ENCODE measurements around the gene FHOD1.

The FHOD1 gene

DNA sequence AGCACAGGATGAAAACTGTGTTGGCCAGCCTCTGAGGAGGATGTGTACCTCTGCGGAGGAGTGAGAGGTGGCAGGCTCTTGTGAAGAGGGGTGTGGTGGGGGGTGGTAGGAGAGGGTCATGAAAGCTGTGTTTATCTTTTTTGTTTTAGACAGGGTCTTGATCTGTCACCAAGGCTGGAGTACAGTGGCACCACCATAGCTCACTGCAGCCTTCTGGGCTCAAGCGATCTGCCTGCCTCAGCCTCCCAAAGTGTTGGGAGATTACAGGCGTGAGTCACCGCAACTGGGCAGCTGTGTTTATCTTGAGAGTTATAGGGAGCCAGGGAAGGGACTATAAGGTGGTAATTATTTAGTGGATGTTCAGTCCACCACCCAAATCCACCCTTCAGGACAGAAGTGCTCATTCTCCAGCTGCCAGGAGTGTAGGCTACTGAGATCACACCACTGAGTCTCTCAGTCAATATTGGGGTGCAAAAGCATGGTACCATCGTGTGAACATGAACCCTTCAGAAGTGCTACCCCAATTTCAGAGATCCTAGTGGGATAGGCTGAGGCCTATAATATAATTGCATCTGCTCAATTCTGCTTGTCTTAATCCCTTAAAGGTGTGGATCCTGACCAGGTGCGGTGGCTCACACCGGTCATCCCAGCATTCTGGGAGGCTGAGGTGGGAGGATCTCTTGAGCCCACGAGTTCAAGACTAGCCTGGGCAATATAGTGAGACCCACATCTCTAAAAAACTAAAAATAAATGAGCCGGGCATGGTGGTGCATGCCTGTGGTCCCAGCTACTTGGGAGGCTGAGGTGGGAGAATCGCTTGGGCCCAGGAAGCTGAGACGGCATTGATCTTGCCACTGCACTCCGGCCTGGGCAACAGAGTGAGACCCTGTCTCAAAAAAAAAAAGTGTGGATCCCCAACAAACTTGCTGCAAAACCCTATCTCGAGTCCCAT lies 56.6 kb downstream of the FHOD1 start:
- Histone ChIP-seq H3K4me1 (ENCODE audit: insufficient read depth, low read length) (peaks cover 19% of the 10 kb centered on the region), H2AFZ (ENCODE audit: low read depth, low read length) (no peak overlapping the region), H3K4me3 (ENCODE audit: low read length) (no peak overlapping the region), H3K27me3 (ENCODE audit: insufficient read depth, low read length) (no peaks in the 10 kb centered on the region), H3K36me3 (ENCODE audit: insufficient read depth, low read length) (peaks cover 22% of the 10 kb centered on the region), H3K9me3 (ENCODE audit: low read length) (no peaks in the 10 kb centered on the region)

DNA sequence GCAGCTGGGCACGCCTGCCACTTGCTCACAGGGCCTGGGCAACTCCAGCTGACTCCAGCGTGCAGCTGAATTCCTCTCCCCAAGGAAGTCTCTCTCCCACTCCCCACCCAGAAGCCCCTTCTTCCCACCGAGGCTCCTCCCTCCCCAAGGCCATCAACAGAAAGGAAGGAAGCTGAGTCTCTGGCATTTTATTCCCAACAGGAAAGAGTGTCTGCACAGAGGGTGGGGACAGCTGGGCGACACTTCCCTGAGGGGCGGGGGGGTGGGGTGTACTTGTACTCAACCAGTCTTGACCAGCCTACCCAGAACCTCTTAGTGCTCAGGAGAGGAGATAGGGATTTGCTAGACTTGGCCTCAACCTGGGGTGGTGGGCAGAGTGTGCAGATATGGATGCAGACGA lies 57.2 kb downstream of the FHOD1 start, which contains the start of gene EXOC3L1:
Gene EXOC3L1, minus strand, starts transcription at position 96 of the 400 bp plus-strand sequence. CDS start 460 bp downstream, outside the sequence.
- Histone ChIP-seq H3K9me3 (ENCODE audit: low read length) (no peaks in the 10 kb centered on the region), H3K4me1 (ENCODE audit: insufficient read depth, low read length) (peaks cover 22% of the 10 kb centered on the region), H2AFZ (ENCODE audit: low read depth, low read length) (no peak within 1 kb of the TSS), H3K27me3 (ENCODE audit: insufficient read depth, low read length) (no peaks in the 10 kb centered on the region), H3K36me3 (ENCODE audit: insufficient read depth, low read length) (peaks cover 15% of the 10 kb centered on the region), H3K4me3 (ENCODE audit: low read length) (no peak within 1 kb of the TSS)

DNA sequence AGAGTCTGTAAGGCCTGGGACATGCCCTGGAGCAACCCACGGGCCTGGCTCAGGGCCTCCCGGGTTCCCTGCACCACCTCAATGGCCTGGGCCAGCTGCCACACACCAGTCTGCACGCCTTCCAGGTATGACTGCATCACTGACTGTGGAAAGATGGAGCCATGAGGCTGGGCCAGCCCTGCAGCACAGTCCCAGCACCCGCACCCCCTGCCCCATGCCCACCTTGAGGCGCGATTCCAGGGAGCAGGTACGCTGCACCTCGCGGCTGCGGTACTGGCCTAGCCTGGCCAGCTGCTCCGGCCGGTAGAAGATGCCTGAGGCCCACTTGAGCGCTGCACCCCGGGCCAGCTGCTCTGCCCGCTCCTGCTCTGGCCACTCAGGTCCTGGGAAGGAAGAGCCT lies 58.5 kb downstream of the FHOD1 start:
- Histone ChIP-seq H2AFZ (ENCODE audit: low read depth, low read length) (no peak overlapping the region), H3K4me3 (ENCODE audit: low read length) (no peak overlapping the region), H3K4me1 (ENCODE audit: insufficient read depth, low read length) (peaks cover 28% of the 10 kb centered on the region), H3K9me3 (ENCODE audit: low read length) (no peaks in the 10 kb centered on the region), H3K36me3 (ENCODE audit: insufficient read depth, low read length) (peaks cover 3% of the 10 kb centered on the region), H3K27me3 (ENCODE audit: insufficient read depth, low read length) (no peaks in the 10 kb centered on the region)

DNA sequence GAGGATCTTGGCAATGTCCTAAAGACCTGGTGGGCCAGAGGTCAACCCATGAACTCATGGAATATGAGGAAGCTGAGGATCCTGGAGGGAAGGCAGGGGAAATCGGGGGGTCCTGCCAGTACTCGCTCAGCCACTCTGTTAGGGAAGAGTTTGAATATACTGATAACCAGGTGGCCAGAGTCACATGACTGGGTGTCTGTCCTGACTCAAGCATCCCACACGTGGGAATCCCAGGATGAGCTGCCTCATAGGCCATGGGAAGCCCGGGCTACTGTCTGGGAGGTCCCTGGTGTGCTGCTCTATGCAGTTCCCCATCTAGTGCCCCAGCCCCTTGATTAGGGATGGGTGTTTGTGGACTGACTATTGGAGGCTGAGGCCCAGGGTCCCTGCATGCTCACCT lies 59.0 kb downstream of the FHOD1 start:
- H3K36me3 ChIP-seq (ENCODE audit: insufficient read depth, low read length), result no peaks in the 10 kb centered on the region
- no peak overlapping the region for H3K4me3 ChIP-seq (ENCODE audit: low read length)
- no peaks in the 10 kb centered on the region for H3K27me3 ChIP-seq (ENCODE audit: insufficient read depth, low read length)
- peaks cover 24% of the 10 kb centered on the region for H3K4me1 ChIP-seq (ENCODE audit: insufficient read depth, low read length)
- no peak overlapping the region for H2AFZ ChIP-seq (ENCODE audit: low read depth, low read length)
- no peaks in the 10 kb centered on the region for H3K9me3 ChIP-seq (ENCODE audit: low read length)

DNA sequence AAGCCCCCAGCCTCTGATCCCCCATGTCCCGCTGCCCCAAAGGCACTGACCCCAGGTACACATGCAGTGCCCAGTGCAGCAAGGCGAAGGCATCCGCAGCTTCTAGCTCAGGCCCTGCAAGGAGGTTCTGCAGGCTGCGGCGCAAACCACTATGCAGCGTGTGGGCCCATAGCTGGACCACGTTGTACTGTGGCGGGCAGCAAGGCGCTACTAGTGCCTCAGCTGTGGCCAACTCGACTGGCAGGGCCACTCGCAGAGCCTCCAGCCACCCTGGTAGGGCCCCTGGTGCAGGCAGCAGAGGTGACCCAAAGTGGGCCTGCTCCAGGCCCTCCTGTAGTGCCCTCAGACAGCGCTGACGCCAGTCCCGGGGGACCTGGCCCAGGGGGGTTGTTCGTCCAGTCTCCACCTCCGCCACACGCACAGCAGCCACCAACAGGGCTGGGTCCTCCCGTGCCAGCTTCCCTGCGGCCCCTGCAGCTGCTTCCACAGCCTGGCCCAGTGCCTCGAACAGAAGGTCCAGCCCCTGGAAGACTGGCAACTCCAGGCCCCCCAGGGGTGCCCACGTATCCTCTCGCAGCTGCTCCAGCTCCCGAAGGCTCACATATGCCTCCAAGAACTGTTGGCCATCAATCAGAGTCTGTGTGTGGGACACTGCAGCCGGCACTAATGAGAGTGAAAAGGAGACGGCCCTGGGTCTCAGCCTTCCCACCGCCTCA lies 59.9 kb downstream of the FHOD1 start:
- Histone ChIP-seq H3K4me3 (ENCODE audit: low read length) (no peak overlapping the region), H3K27me3 (ENCODE audit: insufficient read depth, low read length) (no peaks in the 10 kb centered on the region), H3K4me1 (ENCODE audit: insufficient read depth, low read length) (peaks cover 25% of the 10 kb centered on the region), H3K9me3 (ENCODE audit: low read length) (no peaks in the 10 kb centered on the region), H3K36me3 (ENCODE audit: insufficient read depth, low read length) (no peaks in the 10 kb centered on the region), H2AFZ (ENCODE audit: low read depth, low read length) (no peak overlapping the region)

GRCh38 chr16:67186550-67186950 lies 60.7 kb downstream of the FHOD1 start:
- Histone ChIP-seq H3K36me3 (ENCODE audit: insufficient read depth, low read length) (no peaks in the 10 kb centered on the region), H3K4me3 (ENCODE audit: low read length) (no peak overlapping the region), H3K9me3 (ENCODE audit: low read length) (no peaks in the 10 kb centered on the region), H3K27me3 (ENCODE audit: insufficient read depth, low read length) (no peaks in the 10 kb centered on the region), H3K4me1 (ENCODE audit: insufficient read depth, low read length) (peaks cover 25% of the 10 kb centered on the region), H2AFZ (ENCODE audit: low read depth, low read length) (no peak overlapping the region)

- Histone ChIP-seq H3K9me3 (ENCODE audit: low read length) (no peaks in the 10 kb centered on the region), H3K36me3 (ENCODE audit: insufficient read depth, low read length) (no peaks in the 10 kb centered on the region), H3K4me3 (ENCODE audit: low read length) (no peak overlapping the region), H3K4me1 (ENCODE audit: insufficient read depth, low read length) (peaks cover 23% of the 10 kb centered on the region), H3K27me3 (ENCODE audit: insufficient read depth, low read length) (no peaks in the 10 kb centered on the region), H2AFZ (ENCODE audit: low read depth, low read length) (no peak overlapping the region)
Observed at GRCh38 chr16:67185651-67186134, 61.6 kb downstream of the FHOD1 start.

DNA sequence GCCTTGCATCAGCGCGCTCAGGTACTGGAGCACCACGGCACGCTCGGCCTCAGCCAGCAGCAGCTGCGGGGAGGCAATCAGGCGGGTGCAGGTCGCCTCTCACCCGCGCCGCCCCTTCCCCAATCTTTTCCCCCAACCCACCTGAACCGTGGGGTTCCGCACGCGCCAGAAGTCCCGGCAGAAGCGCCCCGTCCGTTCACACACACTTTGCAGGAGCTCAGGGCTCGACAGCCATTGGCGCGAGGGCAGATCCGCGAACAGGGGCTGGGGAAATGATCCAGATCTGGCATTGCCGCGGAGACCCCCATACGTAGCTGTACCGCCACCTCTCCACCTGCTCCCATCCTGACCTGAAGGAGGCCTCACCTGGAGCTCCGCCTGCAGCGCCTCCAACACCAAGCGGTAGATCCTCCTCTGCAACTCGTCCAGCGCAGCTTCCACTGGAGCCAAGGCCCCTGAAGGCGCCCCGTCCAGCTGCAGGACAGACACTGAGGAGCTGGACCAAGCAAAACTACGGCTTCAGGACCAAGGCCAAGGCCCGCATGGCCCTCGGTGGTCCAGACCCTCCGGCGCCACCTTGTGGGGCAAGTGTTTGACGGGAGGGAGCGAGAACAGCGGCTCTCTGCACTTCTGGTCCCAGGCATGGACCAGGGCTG lies 62.2 kb downstream of the FHOD1 start:
- Histone ChIP-seq H3K9me3 (ENCODE audit: low read length) (no peaks in the 10 kb centered on the region), H3K27me3 (ENCODE audit: insufficient read depth, low read length) (no peaks in the 10 kb centered on the region), H2AFZ (ENCODE audit: low read depth, low read length) (no peak overlapping the region), H3K4me1 (ENCODE audit: insufficient read depth, low read length) (peaks cover 23% of the 10 kb centered on the region), H3K36me3 (ENCODE audit: insufficient read depth, low read length) (peaks cover under 1% of the 10 kb centered on the region), H3K4me3 (ENCODE audit: low read length) (peak overlapping the region; percentile 59)

DNA sequence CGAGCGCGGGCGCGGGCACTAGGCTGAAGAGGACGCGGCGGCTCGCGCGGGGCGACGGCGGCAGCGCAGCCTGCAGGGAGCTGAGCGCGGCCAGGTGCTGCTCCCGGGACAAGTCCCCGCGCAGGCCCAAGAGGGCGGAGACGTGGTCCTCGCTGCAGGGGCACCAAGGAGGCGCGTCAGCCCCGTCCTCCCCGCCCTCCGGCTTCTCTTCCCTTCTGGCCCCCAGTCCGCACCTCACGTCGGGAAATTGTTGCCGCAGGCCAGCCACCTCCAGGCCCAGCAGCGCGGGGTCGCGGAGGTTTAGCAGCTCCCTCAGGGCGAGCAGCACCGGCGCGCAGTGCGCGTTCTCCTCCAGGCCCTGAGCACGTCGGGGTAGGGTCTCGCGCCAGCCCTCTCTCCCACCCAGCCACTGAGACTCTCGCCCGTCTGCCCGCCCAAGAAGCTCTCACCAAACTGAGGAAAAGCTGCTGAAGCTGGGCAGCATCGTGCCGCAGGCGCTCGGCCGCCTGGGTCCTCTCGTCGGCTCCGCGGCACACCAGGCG lies 62.8 kb downstream of the FHOD1 start:
- peak overlapping the region; percentile 91 for H2AFZ ChIP-seq (ENCODE audit: low read depth, low read length)
- peak overlapping the region; percentile 59 for H3K4me3 ChIP-seq (ENCODE audit: low read length)
- no peaks in the 10 kb centered on the region for H3K9me3 ChIP-seq (ENCODE audit: low read length)
- H3K4me1 ChIP-seq (ENCODE audit: insufficient read depth, low read length), result peaks cover 23% of the 10 kb centered on the region
- no peaks in the 10 kb centered on the region for H3K27me3 ChIP-seq (ENCODE audit: insufficient read depth, low read length)
- H3K36me3 ChIP-seq (ENCODE audit: insufficient read depth, low read length), result peaks cover 6% of the 10 kb centered on the region

DNA sequence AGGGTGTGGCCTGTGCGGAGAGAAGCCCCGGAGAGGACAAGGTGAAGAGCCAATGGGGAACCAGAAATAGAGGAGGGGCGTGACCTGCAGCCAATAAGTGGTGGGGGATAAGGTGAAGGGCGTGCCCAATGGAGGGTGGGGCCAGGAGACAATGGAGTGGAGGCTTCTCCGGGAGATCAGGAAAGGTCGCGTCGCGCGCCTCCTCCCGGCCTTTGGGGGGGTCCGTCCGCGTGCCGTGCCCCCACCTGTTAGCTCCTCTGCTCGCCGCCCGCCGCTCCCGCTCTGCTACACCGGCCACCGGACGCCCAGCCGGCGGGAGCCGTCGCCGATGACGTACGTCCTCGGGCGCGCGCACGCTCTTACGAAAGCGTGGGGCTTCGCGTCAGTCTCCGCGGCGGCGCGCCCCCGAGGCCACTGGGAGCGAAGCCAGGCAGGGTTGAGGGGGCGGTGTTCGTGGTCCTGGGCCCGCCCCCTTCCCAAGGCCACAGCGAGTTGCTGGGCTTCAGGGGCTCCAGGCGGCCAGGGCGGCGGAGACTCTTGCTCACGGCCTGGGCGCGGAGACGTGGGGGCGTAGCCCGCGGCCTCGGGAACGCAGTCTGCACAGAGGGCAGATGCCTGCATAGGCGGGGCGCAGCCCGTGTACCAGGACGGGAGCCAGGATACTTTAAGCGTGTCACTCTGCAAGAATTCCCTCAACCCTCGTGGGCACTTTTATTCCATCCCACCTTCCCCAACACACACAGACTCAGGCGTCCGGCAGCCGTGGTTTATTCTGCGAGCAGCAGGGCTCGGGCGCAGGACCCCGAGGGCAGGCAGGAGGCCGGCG lies 63.4 kb downstream of the FHOD1 start, which contains the start of gene MATCAP1:
Gene MATCAP1, minus strand, starts transcription at position 337 of the 826 bp plus-strand sequence. CDS start 3,353 bp downstream, outside the sequence.
- Histone ChIP-seq H3K36me3 (ENCODE audit: insufficient read depth, low read length) (peaks cover 8% of the 10 kb centered on the region), H3K4me1 (ENCODE audit: insufficient read depth, low read length) (peaks cover 23% of the 10 kb centered on the region), H3K9me3 (ENCODE audit: low read length) (no peaks in the 10 kb centered on the region), H3K27me3 (ENCODE audit: insufficient read depth, low read length) (no peaks in the 10 kb centered on the region), H2AFZ (ENCODE audit: low read depth, low read length) (peak within 1 kb of the TSS; percentile 91), H3K4me3 (ENCODE audit: low read length) (peak within 1 kb of the TSS; percentile 59)

- H3K27me3 ChIP-seq (ENCODE audit: insufficient read depth, low read length), result no peaks in the 10 kb centered on the region
- H3K4me1 ChIP-seq (ENCODE audit: insufficient read depth, low read length), result peaks cover 23% of the 10 kb centered on the region
- peak overlapping the region; percentile 59 for H3K4me3 ChIP-seq (ENCODE audit: low read length)
- H2AFZ ChIP-seq (ENCODE audit: low read depth, low read length), result peak overlapping the region; percentile 91
- H3K36me3 ChIP-seq (ENCODE audit: insufficient read depth, low read length), result peaks cover 8% of the 10 kb centered on the region
- H3K9me3 ChIP-seq (ENCODE audit: low read length), result no peaks in the 10 kb centered on the region
Observed at GRCh38 chr16:67183284-67183626, 64.0 kb downstream of the FHOD1 start.

GRCh38 chr16:67182288-67182687 lies 65.0 kb downstream of the FHOD1 start:
- peak overlapping the region; percentile 59 for H3K4me3 ChIP-seq (ENCODE audit: low read length)
- H3K9me3 ChIP-seq (ENCODE audit: low read length), result no peaks in the 10 kb centered on the region
- no peak overlapping the region for H2AFZ ChIP-seq (ENCODE audit: low read depth, low read length)
- H3K36me3 ChIP-seq (ENCODE audit: insufficient read depth, low read length), result peaks cover 8% of the 10 kb centered on the region
- H3K4me1 ChIP-seq (ENCODE audit: insufficient read depth, low read length), result peaks cover 23% of the 10 kb centered on the region
- H3K27me3 ChIP-seq (ENCODE audit: insufficient read depth, low read length), result no peaks in the 10 kb centered on the region

Measured in neuron (in vitro differentiated cells).